ENCODE measurements around the gene NAMPT.
"Not testable (repeated sequence)": the region's sequence is repeated elsewhere in the genome, so short reads cannot be mapped to it uniquely, and the experiment has no call there.

The NAMPT gene

DNA sequence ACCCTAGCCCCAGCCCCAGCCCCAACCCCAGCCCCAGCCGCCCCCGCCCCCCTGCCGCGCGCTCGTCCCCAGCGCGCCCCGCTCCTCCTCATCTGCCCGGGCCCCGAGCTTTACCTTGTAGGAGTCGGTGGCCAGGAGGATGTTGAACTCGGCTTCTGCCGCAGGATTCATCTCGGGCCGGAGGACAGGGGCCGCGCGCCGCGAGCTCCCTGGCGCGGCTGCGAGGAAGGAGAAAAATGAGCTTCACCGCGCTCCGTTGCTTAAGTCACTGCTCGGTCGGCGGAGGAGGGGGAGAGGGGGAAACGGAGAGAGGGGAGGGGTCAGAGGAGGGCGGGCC, at the start of gene NAMPT:
NAMPT (minus strand) TSS at position 270 of the 337 bp plus-strand sequence; CDS start at position 171, 99 bp downstream.
- no peak for DNase-seq

DNA sequence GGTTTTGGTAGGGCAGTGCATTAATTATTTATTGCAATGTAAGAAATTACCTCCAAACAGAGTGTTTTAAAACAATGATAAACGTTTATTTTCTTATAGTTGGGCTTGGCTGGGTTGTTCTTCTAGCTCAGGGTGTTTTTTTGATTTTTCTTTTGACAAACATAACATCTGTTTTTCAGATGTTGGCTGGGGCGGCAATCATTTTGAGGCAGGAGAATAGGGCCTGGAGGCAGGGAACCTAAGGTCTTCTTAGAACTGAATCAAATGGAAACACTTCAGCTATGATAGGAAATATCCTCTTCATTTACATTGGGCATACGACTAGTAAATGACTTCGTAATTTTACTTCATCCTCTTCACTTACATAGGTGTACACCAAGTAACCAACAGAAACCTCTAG, 47.4 kb upstream of the NAMPT start:
- DNase-seq, result no peak

- DNase-seq, result no peak
Observed at GRCh38 chr7:106331441-106332175, 46.8 kb upstream of the NAMPT start.

DNA sequence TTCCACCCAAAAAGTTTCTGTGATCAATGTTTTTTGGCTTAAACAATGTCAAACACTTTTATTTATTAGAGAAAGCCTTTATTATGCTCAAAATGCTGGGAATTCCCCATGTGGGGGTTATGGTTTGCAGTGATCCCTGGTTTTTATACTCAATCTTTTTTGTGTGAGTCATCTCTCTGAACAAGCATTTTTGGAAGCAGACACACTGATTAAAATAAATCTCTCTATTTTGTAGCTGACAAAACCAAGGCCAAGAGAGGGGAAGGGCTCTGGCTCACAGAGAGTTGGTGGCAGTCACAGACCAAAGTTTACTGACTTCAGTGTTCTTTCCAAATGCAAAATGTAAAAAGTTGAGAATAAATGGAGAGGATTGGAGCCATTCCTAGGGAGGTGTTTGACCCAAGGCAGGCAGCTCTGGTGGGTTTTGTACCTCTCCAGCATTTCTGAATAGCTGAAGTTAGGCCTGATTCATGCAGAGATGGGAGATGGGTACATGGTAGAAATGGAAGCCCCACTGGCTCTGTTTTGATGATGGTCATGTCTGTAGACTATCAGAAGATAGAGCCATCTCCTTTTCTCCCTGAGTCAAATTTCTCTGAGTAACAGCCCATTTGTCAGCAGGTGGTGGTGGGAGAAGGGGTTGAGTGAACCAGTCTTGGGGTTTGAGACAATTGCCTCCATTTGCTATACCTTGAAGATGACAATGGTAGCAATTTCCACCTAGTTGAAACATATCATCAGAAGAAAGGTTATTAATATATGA, 45.4 kb upstream of the NAMPT start:
- DNase-seq, result no peak

DNA sequence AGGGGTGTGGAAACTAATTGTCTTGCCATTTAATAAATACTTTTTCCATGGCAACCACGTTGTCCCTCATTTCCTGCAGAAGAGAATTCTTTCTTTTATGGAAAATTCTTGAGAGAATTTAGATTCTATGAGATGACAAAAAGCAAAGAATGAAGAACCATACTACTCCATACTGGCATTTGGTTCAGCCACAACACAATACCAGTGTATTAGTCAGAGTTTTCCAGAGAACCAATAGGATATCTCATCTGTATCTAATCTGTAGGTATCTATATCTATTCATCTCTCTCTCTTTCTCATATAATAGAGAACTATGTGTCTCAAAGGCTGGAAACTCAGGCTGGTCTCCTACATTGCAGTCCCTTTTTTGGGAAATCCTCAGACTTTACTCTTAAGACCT, 44.6 kb upstream of the NAMPT start:
- DNase-seq, result no peak

- DNase-seq, result no peak
Observed at GRCh38 chr7:106327538-106328481, 43.0 kb upstream of the NAMPT start.

DNA sequence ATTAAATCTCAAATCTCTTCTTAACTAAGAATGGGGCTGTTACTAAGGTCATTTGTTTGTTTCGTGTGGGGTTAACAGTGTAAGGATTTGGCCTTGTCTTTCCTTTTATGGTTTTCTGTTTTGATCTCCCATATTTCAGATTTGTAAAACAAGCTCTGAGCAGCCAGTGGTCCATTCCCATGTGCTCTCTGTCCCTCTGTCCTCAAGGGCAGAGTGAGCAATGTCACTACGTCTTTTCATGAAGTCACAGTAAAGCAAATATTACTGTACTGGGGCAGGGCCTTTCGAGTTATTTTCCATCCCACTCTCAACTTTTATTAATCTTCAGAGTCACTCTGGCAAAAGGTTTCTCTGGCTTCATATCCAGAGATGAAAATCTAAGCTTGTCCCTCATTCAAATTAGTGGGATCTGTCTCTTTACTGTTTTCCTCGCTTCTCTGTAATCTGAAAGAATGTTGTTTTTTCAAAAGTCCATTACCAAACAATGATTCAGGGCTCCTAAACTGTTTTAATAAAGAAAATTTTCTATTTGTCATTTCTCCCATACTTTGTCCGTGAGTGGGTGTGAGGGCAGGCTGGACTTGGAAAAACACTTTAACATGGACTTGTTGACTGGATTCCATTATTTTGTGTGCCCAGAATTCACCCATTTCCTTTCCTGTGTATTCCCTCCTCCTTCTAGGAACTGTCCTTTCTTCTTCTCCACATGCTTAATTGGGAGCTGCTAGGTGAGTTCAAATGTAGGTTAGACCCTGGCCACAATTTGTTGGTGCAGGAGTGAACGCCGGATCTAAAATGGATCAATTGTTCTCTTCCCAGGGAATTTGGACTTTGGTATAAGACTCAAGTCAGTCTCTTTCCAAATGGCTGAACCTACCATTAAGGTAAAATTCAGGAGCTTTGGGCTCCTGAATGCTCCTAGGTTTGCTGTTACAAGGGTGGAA, 42.1 kb upstream of the NAMPT start:
- DNase-seq, result no peak

DNA sequence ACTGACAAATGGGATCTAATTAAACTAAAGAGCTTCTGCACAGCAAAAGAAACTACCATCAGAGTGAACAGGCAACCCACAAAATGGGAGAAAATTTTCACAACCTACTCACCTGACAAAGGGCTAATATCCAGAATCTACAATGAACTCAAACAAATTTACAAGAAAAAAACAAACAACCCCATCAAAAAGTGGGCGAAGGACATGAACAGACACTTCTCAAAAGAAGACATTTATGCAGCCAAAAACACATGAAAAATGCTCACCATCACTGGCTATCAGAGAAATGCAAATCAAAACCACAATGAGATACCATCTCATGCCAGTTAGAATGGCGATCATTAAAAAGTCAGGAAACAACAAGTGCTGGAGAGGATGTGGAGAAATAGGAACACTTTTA, 39.7 kb upstream of the NAMPT start:
- DNase-seq, result not testable (repeated sequence)

- DNase-seq, result not testable (repeated sequence)
Observed at GRCh38 chr7:106320254-106320770, 35.5 kb upstream of the NAMPT start.

DNA sequence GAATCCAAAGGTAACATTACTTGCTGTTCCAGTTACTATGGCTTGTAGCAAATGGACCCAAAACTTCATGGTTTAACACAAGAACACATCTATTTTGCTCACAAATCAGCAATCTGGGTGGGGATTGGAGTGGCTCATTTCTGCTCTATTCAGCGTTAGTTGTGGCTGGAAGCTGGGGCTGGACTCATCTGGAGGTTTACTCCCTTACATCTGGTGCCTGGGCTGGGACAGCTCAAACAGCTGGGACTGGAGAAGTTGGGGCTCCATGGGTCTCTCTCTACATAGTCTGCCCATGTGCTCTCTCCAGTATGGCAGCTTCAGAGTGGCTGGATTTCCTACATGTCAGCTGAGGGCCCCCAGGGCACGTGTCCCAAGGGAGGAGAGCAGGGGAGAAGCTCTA, 33.7 kb upstream of the NAMPT start:
- DNase-seq, result no peak

DNA sequence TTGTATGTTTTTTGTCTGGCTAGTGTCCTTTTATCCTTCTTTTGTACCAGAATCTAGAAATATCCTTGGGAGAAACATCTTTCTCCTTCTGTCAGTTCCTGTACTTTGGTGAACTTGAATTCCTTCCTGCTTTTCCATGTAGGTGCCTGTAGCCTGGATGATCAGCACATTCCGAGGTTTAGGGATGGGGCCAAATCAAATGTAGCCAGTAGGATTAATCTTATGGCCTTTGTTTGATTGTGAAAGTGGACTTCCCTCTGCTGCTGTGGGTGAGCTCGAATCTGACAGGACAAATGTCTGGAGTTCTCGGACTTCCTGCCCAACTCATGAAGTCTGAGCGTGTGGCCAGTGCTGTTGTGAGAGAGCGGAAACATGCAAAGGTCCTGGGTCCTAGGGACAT, 33.2 kb upstream of the NAMPT start:
- DNase-seq, result no peak

GRCh38 chr7:106316947-106317346, 32.2 kb upstream of the NAMPT start:
- no peak for DNase-seq

- DNase-seq, result no peak
Observed at GRCh38 chr7:106314875-106315274, 30.1 kb upstream of the NAMPT start.

DNA sequence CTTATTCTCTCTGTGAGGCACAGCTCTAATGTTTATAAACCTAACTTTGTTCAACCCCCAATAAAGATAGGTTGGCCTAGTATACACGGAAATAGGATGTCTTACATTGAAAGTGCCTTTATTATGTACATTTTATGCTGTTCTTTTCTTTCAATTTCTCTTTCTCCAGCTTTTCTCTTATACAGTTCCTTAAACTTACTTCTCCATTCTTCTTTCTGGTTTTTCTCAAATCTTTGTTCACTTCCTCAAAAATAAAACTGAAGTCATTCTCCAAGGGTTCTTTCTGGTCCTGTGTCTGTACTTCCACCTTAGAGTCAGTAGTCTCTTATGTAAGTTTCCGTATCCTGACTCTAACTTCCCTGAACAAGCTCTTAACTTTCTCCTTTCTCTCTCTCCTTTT, 29.2 kb upstream of the NAMPT start:
- no peak for DNase-seq

- no peak for DNase-seq
Observed at GRCh38 chr7:106313456-106313901, 28.7 kb upstream of the NAMPT start.

GRCh38 chr7:106312906-106313305, 28.1 kb upstream of the NAMPT start:
- no peak for DNase-seq

DNA sequence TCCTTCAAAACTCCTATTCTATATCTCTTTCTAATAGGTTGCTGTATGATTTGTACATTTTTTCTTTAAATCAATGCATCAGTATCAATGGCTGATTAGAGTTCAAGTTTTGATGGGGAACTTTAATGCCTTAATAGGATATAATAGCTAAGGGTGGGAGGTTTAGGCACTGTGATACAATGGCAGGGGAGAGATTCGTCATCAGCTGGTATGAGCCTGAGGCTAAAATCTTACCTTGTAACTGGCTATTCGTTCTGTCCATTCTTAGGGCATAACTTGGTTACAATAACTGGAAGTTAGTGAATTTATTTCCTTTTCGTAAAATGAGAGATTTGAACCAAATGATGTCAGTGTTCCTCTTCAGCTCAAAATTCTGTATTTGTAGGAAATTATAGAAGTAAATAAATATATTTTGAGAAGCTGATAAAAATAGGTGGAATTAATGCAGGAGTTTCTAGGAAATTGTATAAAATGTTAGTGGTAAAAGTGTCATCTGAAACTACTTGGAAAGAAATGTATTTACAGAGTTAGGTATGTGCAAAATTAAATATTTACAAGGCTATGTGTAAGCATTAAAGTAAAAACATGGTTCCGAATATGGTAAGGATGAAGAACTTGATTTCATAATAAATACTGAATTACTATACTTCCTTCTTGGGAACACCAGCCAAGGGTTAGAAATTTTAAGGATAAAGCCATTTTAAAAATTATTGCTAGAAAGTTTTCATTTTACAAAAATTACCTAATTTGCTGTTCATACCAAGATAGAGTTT, 27.5 kb upstream of the NAMPT start:
- DNase-seq, result no peak

DNA sequence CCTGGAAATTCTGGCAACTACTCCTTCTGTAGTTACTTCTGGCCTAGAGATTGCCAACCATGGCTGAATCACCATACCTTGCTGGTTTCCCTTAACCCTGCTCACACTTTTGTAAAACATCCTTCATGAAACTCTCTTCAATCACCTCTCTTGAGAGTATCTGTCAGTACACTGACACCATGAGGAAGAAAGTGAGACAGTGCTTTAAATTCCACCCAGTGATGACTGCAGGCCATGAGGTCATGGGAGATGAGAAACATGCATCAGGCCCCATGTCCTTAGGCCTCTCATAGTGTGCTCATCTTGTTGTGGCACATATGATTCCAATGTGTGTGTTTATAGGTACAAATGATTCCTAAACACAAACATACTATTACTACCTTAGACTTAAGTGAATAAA, 24.6 kb upstream of the NAMPT start:
- no peak for DNase-seq

DNA sequence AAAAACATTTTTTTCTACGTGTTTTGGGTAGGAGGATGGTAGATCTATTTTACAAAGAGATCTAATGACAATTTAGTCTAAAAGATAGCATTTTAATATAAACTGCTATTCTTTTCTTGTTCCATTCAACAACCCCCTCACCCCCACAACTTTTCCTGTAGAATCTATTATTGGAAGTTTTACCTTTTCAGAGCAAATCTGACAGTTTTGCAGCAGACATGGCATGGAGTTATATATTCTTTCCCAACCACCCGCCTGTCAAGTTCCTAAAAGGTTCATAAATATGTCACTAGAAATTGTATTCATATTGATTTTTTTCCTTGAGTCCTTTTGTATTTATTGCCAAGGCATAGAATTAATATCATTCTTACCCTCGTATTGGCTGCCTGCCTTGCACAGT, 21.5 kb upstream of the NAMPT start:
- DNase-seq, result no peak

DNA sequence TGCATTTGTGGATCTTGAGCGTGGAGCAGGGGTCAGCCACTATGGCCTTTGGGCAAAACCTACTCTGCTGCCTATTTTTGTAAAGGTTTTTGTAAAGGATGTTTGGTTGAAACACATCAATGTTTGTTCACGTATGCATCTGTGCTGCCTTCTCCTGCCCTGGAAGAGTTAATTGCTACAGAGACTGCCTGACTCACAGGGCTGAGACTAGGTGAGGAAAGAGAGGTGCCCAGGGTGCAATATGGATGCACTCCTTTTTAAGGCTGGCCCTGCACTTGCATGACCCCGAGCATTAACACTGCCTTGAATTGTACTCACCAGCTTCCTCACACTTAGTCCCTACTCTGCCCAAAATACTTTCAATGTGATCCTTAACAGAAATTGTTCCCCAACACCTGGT, 20.9 kb upstream of the NAMPT start:
- no peak for DNase-seq

DNA sequence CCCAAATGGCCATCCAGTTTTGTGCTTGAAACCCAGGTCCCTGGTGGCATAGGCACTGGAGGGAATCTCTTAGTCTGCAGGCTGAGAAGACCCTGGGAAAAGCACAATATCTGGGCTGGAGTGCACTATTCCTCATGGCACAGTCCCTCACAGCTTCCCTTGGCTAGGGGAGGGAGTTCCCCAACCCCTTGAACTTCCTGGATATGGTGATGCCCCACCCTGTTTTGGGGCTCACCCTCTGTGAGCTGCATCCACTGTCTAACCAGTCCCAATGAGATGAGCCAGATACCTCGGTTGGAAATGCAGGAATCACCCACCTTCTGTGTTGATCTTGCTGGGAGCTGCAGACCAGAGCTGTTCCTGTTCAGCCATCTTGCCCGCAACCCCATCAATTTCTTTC, 19.8 kb upstream of the NAMPT start:
- no peak for DNase-seq

Data from NCI-H510A treated with DMSO at 0.1 percent for 48 hours (cell line).